ENCODE results near the gene PRKCE.

PRKCE gene

GRCh38 chr2:46096260-46096659 is 444.8 kb downstream of the PRKCE start:
- Mint-ChIP-seq H3K9me3 (peaks cover 18% of the 10 kb centered on the region), H3K4me3 (no peak overlapping the region), H3K27me3 (ENCODE audit: low read depth) (peaks cover 6% of the 10 kb centered on the region), H3K36me3 (ENCODE audit: low read depth) (peaks cover 23% of the 10 kb centered on the region), H3K27ac (no peak overlapping the region), H3K4me1 (peaks cover 7% of the 10 kb centered on the region)
- no peak for TF ChIP-seq CTCF (IDR thresholded peaks at IDR 0.05; ENCODE audit: unreplicated experiment in 3 of 3)

DNA sequence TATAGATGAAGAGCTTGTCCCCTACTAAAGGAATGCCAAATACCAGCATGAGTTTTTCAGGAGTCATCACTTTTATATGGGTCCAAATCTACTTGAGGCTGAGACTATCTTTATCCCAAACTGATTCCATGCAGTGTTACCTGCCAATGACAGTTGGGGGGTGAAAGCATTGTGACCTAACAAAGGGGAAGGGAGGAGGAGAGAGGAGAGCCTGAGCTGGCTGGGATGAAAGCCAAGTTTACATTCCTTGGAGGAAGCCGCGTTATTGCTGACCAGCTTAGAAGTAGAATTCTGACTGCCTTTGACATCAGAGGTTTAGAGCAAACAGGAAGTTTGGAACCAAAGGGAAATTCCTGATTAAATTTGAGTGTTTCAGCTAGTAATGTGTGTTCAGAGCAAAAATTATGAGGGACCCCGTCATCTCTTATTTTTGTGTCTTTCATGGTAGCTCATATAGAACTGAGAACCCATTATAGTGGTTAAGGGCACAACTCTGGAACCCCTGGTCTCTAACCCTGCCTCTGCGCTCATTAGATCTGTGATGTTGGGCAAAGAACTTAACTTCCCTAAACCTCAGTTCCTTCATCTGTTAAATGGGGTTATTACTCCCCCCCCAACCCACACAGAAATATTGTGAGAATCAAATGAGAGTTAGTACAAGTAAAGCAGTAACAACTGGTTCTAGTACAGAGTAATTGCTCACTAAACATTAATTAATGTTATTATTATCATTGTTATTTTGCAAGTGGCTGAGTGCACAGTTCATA is 446.4 kb downstream of the PRKCE start:
- Mint-ChIP-seq H3K27ac (peak overlapping the region; percentile 52 to 75 (median 73)), H3K36me3 (ENCODE audit: low read depth) (peaks cover 24% of the 10 kb centered on the region), H3K9me3 (peaks cover 20% of the 10 kb centered on the region), H3K4me1 (peaks cover 7% of the 10 kb centered on the region), H3K27me3 (ENCODE audit: low read depth) (peaks cover 6% of the 10 kb centered on the region), H3K4me3 (no peak overlapping the region)
- no peak for TF ChIP-seq CTCF (IDR thresholded peaks at IDR 0.05; ENCODE audit: unreplicated experiment in 3 of 3)

- Mint-ChIP-seq H3K27ac (peak overlapping the region in 1 of 3 experiments; percentile 35), H3K9me3 (peaks cover 25% of the 10 kb centered on the region), H3K27me3 (ENCODE audit: low read depth) (peaks cover 6% of the 10 kb centered on the region), H3K4me1 (peaks cover 7% of the 10 kb centered on the region), H3K4me3 (no peak overlapping the region), H3K36me3 (ENCODE audit: low read depth) (peaks cover 30% of the 10 kb centered on the region)
- no peak for TF ChIP-seq CTCF (IDR thresholded peaks at IDR 0.05; ENCODE audit: unreplicated experiment in 3 of 3)
Measured at GRCh38 chr2:46098621-46099062, 447.2 kb downstream of the PRKCE start.

- Mint-ChIP-seq H3K27ac (no peak overlapping the region), H3K4me3 (no peak overlapping the region), H3K4me1 (peaks cover 7% of the 10 kb centered on the region), H3K27me3 (ENCODE audit: low read depth) (no peaks in the 10 kb centered on the region), H3K36me3 (ENCODE audit: low read depth) (peaks cover 27% of the 10 kb centered on the region), H3K9me3 (peaks cover 30% of the 10 kb centered on the region)
- TF ChIP-seq CTCF (IDR thresholded peaks at IDR 0.05; ENCODE audit: unreplicated experiment in 3 of 3): no peak
Measured at GRCh38 chr2:46101557-46102220, 450.2 kb downstream of the PRKCE start.

DNA sequence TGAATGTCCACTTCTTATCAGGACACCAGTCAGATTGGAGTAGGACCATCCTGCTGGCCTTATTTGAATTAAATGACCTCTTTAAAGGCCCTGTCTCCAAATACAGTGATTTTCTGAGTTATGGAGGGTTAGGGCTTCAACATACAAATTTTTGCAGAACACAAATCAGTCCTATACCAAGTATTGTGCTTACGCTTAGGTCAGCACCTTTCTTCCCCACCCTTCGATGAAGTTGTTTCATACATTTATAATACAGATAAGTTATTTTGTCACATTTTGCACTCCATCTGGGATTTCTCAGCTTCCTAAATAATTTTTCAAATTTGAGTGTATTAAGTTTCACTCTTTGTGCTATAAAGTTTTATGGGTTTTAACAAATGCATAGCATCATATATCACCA is 455.2 kb downstream of the PRKCE start:
- Mint-ChIP-seq H3K4me3 (no peak overlapping the region), H3K9me3 (peaks cover 42% of the 10 kb centered on the region), H3K4me1 (no peaks in the 10 kb centered on the region)

More for the DNA sequence above, 455.2 kb downstream of the PRKCE start:
- TF ChIP-seq CTCF (IDR thresholded peaks at IDR 0.05; ENCODE audit: unreplicated experiment in 3 of 3): no peak
- Mint-ChIP-seq H3K36me3 (ENCODE audit: low read depth) (peaks cover 28% of the 10 kb centered on the region), H3K27ac (no peak overlapping the region), H3K27me3 (ENCODE audit: low read depth) (no peaks in the 10 kb centered on the region)

Measured in nephron (organoid).